Stimulated activated CD4-positive, alpha-beta T cell treated with anti-CD3 and anti-CD28 coated beads, Interleukin-2, amount 100 ng/mL, for 48 hours (primary cell): Measurements from ENCODE around the gene UCP3.

ENCODE experiments used
- DNase-seq, 2 donors: peaks; one replicate each; pipeline ENCODE4 v3.0.0-alpha.2; 2020

Gene UCP3

GRCh38 chr11:74017631-74018030, 8.7 kb upstream of the UCP3 start:
- DNase-seq = no peak

GRCh38 chr11:74015919-74016684, 7.2 kb upstream of the UCP3 start:
- DNase-seq = no peak

- no peak for DNase-seq
Measured at GRCh38 chr11:74014880-74015279, 6.0 kb upstream of the UCP3 start.

- DNase-seq = no peak
Measured at GRCh38 chr11:74013141-74013540, 4.3 kb upstream of the UCP3 start.

GRCh38 chr11:74012074-74012809, 3.4 kb upstream of the UCP3 start:
- no peak for DNase-seq

- DNase-seq = peak; percentile 44 to 52
Measured at GRCh38 chr11:74011360-74012073, 2.6 kb upstream of the UCP3 start.

GRCh38 chr11:74010306-74011300, 1.7 kb upstream of the UCP3 start:
- no peak for DNase-seq

GRCh38 chr11:74009675-74010305, 905 bp upstream of the UCP3 start:
- no peak for DNase-seq

- DNase-seq = no peak
Measured at GRCh38 chr11:74009230-74009547, 304 bp upstream of the UCP3 start.

GRCh38 chr11:74007691-74008372, 1.1 kb downstream of the UCP3 start:
- DNase-seq = no peak

GRCh38 chr11:74006743-74007304, 2.1 kb downstream of the UCP3 start:
- DNase-seq = no peak

GRCh38 chr11:74005721-74006517, 3.0 kb downstream of the UCP3 start:
- DNase-seq = no peak

- DNase-seq = peak; percentile 59
Measured at GRCh38 chr11:74004759-74005615, 3.9 kb downstream of the UCP3 start.

- no peak for DNase-seq
Measured at GRCh38 chr11:74004046-74004695, 4.7 kb downstream of the UCP3 start.

- no peak for DNase-seq
Measured at GRCh38 chr11:74002832-74003231, 6.1 kb downstream of the UCP3 start.

GRCh38 chr11:74001822-74002286, 7.0 kb downstream of the UCP3 start:
- no peak for DNase-seq

GRCh38 chr11:74000307-74001133, 8.4 kb downstream of the UCP3 start:
- no peak for DNase-seq
